IgD-negative memory B cell (primary cell): ENCODE results near the gene OR8B8. TPM values are rescaled to one million over a fixed set of nuclear protein-coding genes. Genes with fewer than 3 reads are reported as not detected.
"Not testable (repeated sequence)": the region's sequence is repeated elsewhere in the genome, so short reads cannot be mapped to it uniquely, and the experiment has no call there.

Source experiments
- H3K27ac Mint-ChIP-seq, 3 donors: one replicate each; pipeline ENCODE4 v1.8.0; 2020 to 2022; ENCODE audit warnings: mild to moderate bottlenecking in 3 of 3, mixed read lengths in 3 of 3, moderate library complexity in 1 of 3
- H3K27me3 Mint-ChIP-seq: one replicate; pipeline ENCODE4 v1.8.0; 2021; ENCODE audit warnings: mixed read lengths
- H3K36me3 Mint-ChIP-seq: one replicate; pipeline ENCODE4 v1.8.0; 2020; ENCODE audit warnings: mild to moderate bottlenecking, mixed read lengths
- H3K4me1 Mint-ChIP-seq, 3 donors: one replicate each; pipeline ENCODE4 v1.8.0; 2020 to 2022; ENCODE audit warnings: mixed read lengths in 3 of 3, mild to moderate bottlenecking in 1 of 3
- H3K4me3 Mint-ChIP-seq, 4 donors: one replicate each; pipeline ENCODE4 v1.8.0; 2020 to 2022; ENCODE audit warnings: mild to moderate bottlenecking in 4 of 4, mixed read lengths in 4 of 4, moderate library complexity in 3 of 4
- H3K9me3 Mint-ChIP-seq, 3 donors: one replicate each; pipeline ENCODE4 v1.8.0; 2020 to 2021; ENCODE audit warnings: mixed read lengths in 3 of 3, mild to moderate bottlenecking in 1 of 3
- polyA plus RNA-seq: library from polyadenylated mRNA; unstranded; fragments of 300-500 nt; fragmentation: Illumina TruSeq; gene quantifications from one replicate; pipeline ENCODE4 v1.2.3, GENCODE V29; 2021

Gene OR8B8
- polyA plus RNA-seq, 1 donor from 2014 or later, result not detected

GRCh38 chr11:124409906-124410305 lies 35.6 kb downstream of the OR8B8 start:
- no peak overlapping the region for H3K4me3 Mint-ChIP-seq
- no peak overlapping the region for H3K27ac Mint-ChIP-seq
- peaks cover 6% of the 10 kb centered on the region for H3K27me3 Mint-ChIP-seq
- no peaks in the 10 kb centered on the region for H3K36me3 Mint-ChIP-seq
- H3K9me3 Mint-ChIP-seq, result no peaks in the 10 kb centered on the region
- H3K4me1 Mint-ChIP-seq, result peaks cover 0 to 9% (median 5%) of the 10 kb centered on the region in 3 donors

DNA sequence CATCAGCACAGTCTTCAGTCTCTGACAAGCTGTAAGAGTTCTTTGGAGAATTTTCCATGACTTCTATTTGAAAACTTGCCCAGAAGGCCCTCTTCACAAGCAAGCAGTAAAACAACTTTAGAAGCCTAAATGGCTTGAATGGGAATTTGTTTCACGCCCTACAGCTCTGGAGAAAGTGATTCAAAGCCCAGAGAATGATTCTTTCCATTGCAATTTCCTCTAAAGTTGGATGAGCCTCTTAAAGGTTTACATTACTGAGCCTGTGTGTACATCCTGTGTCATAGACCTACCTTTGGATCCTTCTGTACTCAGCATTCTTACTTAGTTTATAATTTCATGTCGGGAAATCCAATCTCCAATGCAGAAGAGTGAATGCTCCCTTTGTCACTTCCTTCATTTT lies 39.9 kb downstream of the OR8B8 start:
- Mint-ChIP-seq H3K9me3 (no peaks in the 10 kb centered on the region), H3K4me1 (peaks cover 3 to 14% (median 5%) of the 10 kb centered on the region in 3 donors), H3K27me3 (peaks cover 6% of the 10 kb centered on the region), H3K36me3 (no peaks in the 10 kb centered on the region), H3K27ac (no peak overlapping the region), H3K4me3 (no peak overlapping the region)

- not testable (repeated sequence) for H3K36me3 Mint-ChIP-seq, H3K9me3 Mint-ChIP-seq, H3K27me3 Mint-ChIP-seq, H3K27ac Mint-ChIP-seq, H3K4me3 Mint-ChIP-seq
- peaks cover 3 to 14% (median 5%) of the 10 kb centered on the region in 3 donors for H3K4me1 Mint-ChIP-seq
Observed at GRCh38 chr11:124403186-124403585, 42.3 kb downstream of the OR8B8 start.

- no peaks in the 10 kb centered on the region for H3K9me3 Mint-ChIP-seq
- H3K27me3 Mint-ChIP-seq, result no peaks in the 10 kb centered on the region
- no peak overlapping the region for H3K4me3 Mint-ChIP-seq
- H3K4me1 Mint-ChIP-seq, result peaks cover 3 to 14% (median 5%) of the 10 kb centered on the region in 3 donors
- H3K27ac Mint-ChIP-seq, result no peak overlapping the region
- no peaks in the 10 kb centered on the region for H3K36me3 Mint-ChIP-seq
Observed at GRCh38 chr11:124402326-124402922, 43.1 kb downstream of the OR8B8 start.

DNA sequence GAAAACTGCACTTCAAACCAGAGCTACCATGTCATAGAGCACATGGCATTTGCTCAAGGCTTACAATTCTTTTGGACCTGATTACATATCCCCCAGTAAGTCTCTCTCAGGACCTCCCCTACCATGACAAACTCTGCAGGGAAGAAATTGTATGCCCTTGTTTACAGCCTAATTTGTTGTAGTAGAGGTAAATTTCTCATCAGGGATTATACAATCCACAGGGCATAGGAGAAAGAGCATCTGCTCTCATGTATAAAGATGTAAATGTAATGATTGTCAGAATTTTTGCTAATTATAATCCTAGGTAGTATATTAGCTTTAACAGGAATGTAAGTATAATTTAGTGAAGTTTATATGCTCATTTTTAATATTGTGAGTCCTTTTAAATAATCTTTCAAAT lies 46.6 kb downstream of the OR8B8 start, which contains the start of gene OR8B3:
OR8B3 (minus strand) TSS at position 101 of the 400 bp plus-strand sequence. CDS start 1,673 bp downstream, outside the sequence.
- H3K27me3 Mint-ChIP-seq, result no peaks in the 10 kb centered on the region

GRCh38 chr11:124396847-124397246 lies 48.6 kb downstream of the OR8B8 start:
- not testable (repeated sequence) for H3K27me3 Mint-ChIP-seq, H3K27ac Mint-ChIP-seq, H3K9me3 Mint-ChIP-seq, H3K4me3 Mint-ChIP-seq, H3K36me3 Mint-ChIP-seq, H3K4me1 Mint-ChIP-seq

More for the DNA sequence above, 46.6 kb downstream of the OR8B8 start, which contains the start of gene OR8B3:
- Mint-ChIP-seq H3K9me3 (peaks cover 0 to 2% (median 0%) of the 10 kb centered on the region in 3 donors), H3K4me1 (peaks cover 0 to 3% (median 3%) of the 10 kb centered on the region in 3 donors), H3K27ac (no peak within 1 kb of the TSS), H3K36me3 (no peaks in the 10 kb centered on the region), H3K4me3 (no peak within 1 kb of the TSS)

DNA sequence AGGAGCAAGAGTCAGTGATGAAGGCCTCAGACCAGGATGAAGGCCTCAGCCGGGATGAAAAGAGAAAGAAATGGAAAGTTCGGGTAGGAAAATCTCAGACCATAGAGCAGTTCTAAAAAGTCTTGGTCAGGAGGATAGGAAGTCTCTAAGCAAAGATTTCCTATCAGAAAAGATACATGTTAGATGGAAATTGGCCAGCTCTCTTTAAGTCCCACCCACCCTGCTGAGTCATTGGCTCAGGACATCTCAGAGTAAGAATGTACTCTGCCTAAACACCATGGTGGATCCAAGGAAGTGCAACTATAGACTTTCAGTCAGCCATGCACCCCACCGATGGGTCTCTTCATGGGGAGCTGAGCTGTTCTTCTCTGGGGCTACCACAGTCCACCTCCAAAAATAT lies 51.1 kb downstream of the OR8B8 start:
- Mint-ChIP-seq H3K36me3 (no peaks in the 10 kb centered on the region), H3K9me3 (peaks cover 0 to 2% (median 1%) of the 10 kb centered on the region in 3 donors), H3K27ac (no peak overlapping the region), H3K4me3 (no peak overlapping the region), H3K4me1 (no peaks in the 10 kb centered on the region), H3K27me3 (peaks cover 7% of the 10 kb centered on the region)

Other genes with a start within 250 kb of the OR8B8 start
- not detected for gene OR8G1, start 204.6 kb downstream of the OR8B8 start, polyA plus RNA-seq
- gene OR8G5, start 189.3 kb downstream of the OR8B8 start, polyA plus RNA-seq, result not detected
- gene OR8D1, start 131.7 kb downstream of the OR8B8 start, polyA plus RNA-seq, result not detected
- not detected for gene OR8D2, start 125.5 kb downstream of the OR8B8 start, polyA plus RNA-seq
- not detected for gene OR8B2, start 61.2 kb downstream of the OR8B8 start, polyA plus RNA-seq
- gene OR8B3, start 46.7 kb downstream of the OR8B8 start, polyA plus RNA-seq, result not detected
- gene OR8B4, start 20.8 kb downstream of the OR8B8 start, polyA plus RNA-seq, result not detected
- gene OR8B12, start 98.0 kb upstream of the OR8B8 start, polyA plus RNA-seq, result not detected
- gene OR8A1, start 124.3 kb upstream of the OR8B8 start, polyA plus RNA-seq, result not detected
- gene PANX3, start 165.7 kb upstream of the OR8B8 start, polyA plus RNA-seq, result not detected
- 35.9 TPM for gene TBRG1, start 177.2 kb upstream of the OR8B8 start, polyA plus RNA-seq
- 1.4 TPM for gene SIAE, start 228.0 kb upstream of the OR8B8 start, polyA plus RNA-seq
- gene SPA17, start 228.2 kb upstream of the OR8B8 start, polyA plus RNA-seq, result 1.0 TPM